Measurements from ENCODE around the gene MAB21L4.

Gene MAB21L4

GRCh38 chr2:240922245-240922981, 26.5 kb upstream of the MAB21L4 start:
- no peak overlapping the region for H3K4me3 ChIP-seq (ENCODE audit: low read depth, low read length)
- no peak for TF ChIP-seq CTCF (IDR thresholded peaks at IDR 0.05; ENCODE audit: low read depth, low read length)

- no peak for TF ChIP-seq CTCF (IDR thresholded peaks at IDR 0.05; ENCODE audit: low read depth, low read length)
- no peak overlapping the region for H3K4me3 ChIP-seq (ENCODE audit: low read depth, low read length)
Observed at GRCh38 chr2:240921995-240922244, 26.0 kb upstream of the MAB21L4 start.

GRCh38 chr2:240921311-240921994, 25.5 kb upstream of the MAB21L4 start:
- TF ChIP-seq CTCF (IDR thresholded peaks at IDR 0.05; ENCODE audit: low read depth, low read length): no peak
- H3K4me3 ChIP-seq (ENCODE audit: low read depth, low read length): no peak overlapping the region

- TF ChIP-seq CTCF (IDR thresholded peaks at IDR 0.05; ENCODE audit: low read depth, low read length): no peak
- H3K4me3 ChIP-seq (ENCODE audit: low read depth, low read length): no peak overlapping the region
Observed at GRCh38 chr2:240920783-240921231, 24.9 kb upstream of the MAB21L4 start.

- TF ChIP-seq CTCF (IDR thresholded peaks at IDR 0.05; ENCODE audit: low read depth, low read length): no peak
- no peak overlapping the region for H3K4me3 ChIP-seq (ENCODE audit: low read depth, low read length)
Observed at GRCh38 chr2:240919786-240920782, 24.1 kb upstream of the MAB21L4 start.

- no peak for TF ChIP-seq CTCF (IDR thresholded peaks at IDR 0.05; ENCODE audit: low read depth, low read length)
Observed at GRCh38 chr2:240919161-240919781, 23.3 kb upstream of the MAB21L4 start.

More at GRCh38 chr2:240919161-240919781, 23.3 kb upstream of the MAB21L4 start:
- no peak overlapping the region for H3K4me3 ChIP-seq (ENCODE audit: low read depth, low read length)

All from WI38 (cell line).